ENCODE measurements around the gene OGG1. TPM values are rescaled to one million over a fixed set of nuclear protein-coding genes. Genes with fewer than 3 reads are reported as not detected.

OGG1 gene
- polyA plus RNA-seq, 3 donors: 8.6 to 24.4 (median 13.9) TPM

- no peak overlapping the region for H3K27ac ChIP-seq (ENCODE audit: low read depth, low read length)
- 49 to 78% (median 63%) methylated on average over 6 of the region's 6 CpGs for WGBS, 3 donors
Observed at GRCh38 chr3:9779075-9779593, 29.4 kb downstream of the OGG1 start.

- 46 to 73% (median 55%) methylated on average over 8 of the region's 8 CpGs for whole genome bisulfite sequencing, 3 donors
- H3K27ac ChIP-seq (ENCODE audit: low read depth, low read length): no peak overlapping the region
Observed at GRCh38 chr3:9779721-9780457, 30.1 kb downstream of the OGG1 start.

- H3K27ac ChIP-seq (ENCODE audit: low read depth, low read length): no peak overlapping the region
- 55 to 84% (median 66%) methylated on average over 10 of the region's 10 CpGs for WGBS, 3 donors
Observed at GRCh38 chr3:9780458-9780812, 30.7 kb downstream of the OGG1 start.

- 93 to 99% (median 94%) methylated on average over 4 of the region's 4 CpGs for WGBS, 3 donors
- no peak overlapping the region for H3K27ac ChIP-seq (ENCODE audit: low read depth, low read length)
Observed at GRCh38 chr3:9780910-9781309, 31.2 kb downstream of the OGG1 start.

- WGBS, 3 donors: 44 to 71% (median 45%) methylated on average over 1 of the region's 1 CpG
- no peak overlapping the region for H3K27ac ChIP-seq (ENCODE audit: low read depth, low read length)
Observed at GRCh38 chr3:9781551-9781950, 31.8 kb downstream of the OGG1 start.

- 67 to 76% (median 69%) methylated on average over 3 of the region's 3 CpGs for WGBS, 3 donors
Observed at GRCh38 chr3:9781978-9782603, 32.3 kb downstream of the OGG1 start.

GRCh38 chr3:9782770-9783169 is 33.0 kb downstream of the OGG1 start:
- WGBS, 3 donors: 39 to 67% (median 48%) methylated on average over 3 of the region's 3 CpGs
- no peak overlapping the region for H3K27ac ChIP-seq (ENCODE audit: low read depth, low read length)

More at GRCh38 chr3:9781978-9782603, 32.3 kb downstream of the OGG1 start:
- no peak overlapping the region for H3K27ac ChIP-seq (ENCODE audit: low read depth, low read length)

- WGBS, 3 donors: 91 to 95% (median 92%) methylated on average over 14 of the region's 14 CpGs
- H3K27ac ChIP-seq (ENCODE audit: low read depth, low read length): no peak overlapping the region
Observed at GRCh38 chr3:9783954-9784353, 34.2 kb downstream of the OGG1 start.

- H3K27ac ChIP-seq (ENCODE audit: low read depth, low read length): no peak overlapping the region
- 90 to 93% (median 91%) methylated on average over 4 of the region's 4 CpGs for WGBS, 3 donors
Observed at GRCh38 chr3:9784965-9785364, 35.2 kb downstream of the OGG1 start.

GRCh38 chr3:9785602-9786001 is 35.9 kb downstream of the OGG1 start:
- WGBS, 3 donors: 74 to 82% (median 75%) methylated on average over 7 of the region's 7 CpGs
- no peak overlapping the region for H3K27ac ChIP-seq (ENCODE audit: low read depth, low read length)

- 87 to 95% (median 93%) methylated on average over 7 of the region's 7 CpGs for WGBS, 3 donors
- H3K27ac ChIP-seq (ENCODE audit: low read depth, low read length): no peak overlapping the region
Observed at GRCh38 chr3:9786209-9786739, 36.5 kb downstream of the OGG1 start.

- H3K27ac ChIP-seq (ENCODE audit: low read depth, low read length): no peak overlapping the region
- WGBS, 3 donors: 88 to 92% (median 91%) methylated on average over 12 to 13 of the region's 13 CpGs
Observed at GRCh38 chr3:9786825-9787669, 37.3 kb downstream of the OGG1 start.

GRCh38 chr3:9787714-9788113 is 38.0 kb downstream of the OGG1 start:
- 87 to 91% (median 87%) methylated on average over 6 of the region's 6 CpGs for WGBS, 3 donors
- no peak overlapping the region for H3K27ac ChIP-seq (ENCODE audit: low read depth, low read length)

- WGBS, 3 donors: 84 to 92% (median 89%) methylated on average over 11 of the region's 11 CpGs
- H3K27ac ChIP-seq (ENCODE audit: low read depth, low read length): no peak overlapping the region
Observed at GRCh38 chr3:9791127-9791526, 41.4 kb downstream of the OGG1 start.

- WGBS, 3 donors: 15 to 16% (median 15%) methylated on average over 14 of the region's 14 CpGs
- peak overlapping the region; percentile 62 for H3K27ac ChIP-seq (ENCODE audit: low read depth, low read length)
Observed at GRCh38 chr3:9791790-9792404, 42.1 kb downstream of the OGG1 start.

- 0 to 1% (median 0%) methylated on average over 65 of the region's 65 CpGs for WGBS, 3 donors
- peak within 1 kb of the TSS; percentile 91 for H3K27ac ChIP-seq (ENCODE audit: low read depth, low read length)
Observed at GRCh38 chr3:9792405-9793160, 42.8 kb downstream of the OGG1 start, which contains the start of the genes ARPC4 and TADA3. ARPC4 (plus strand) TSS chr3:9793082; CDS start chr3:9793122, 40 bp downstream. TADA3 (minus strand) TSS chr3:9792473; CDS start chr3:9791466, 1,007 bp downstream.

- peak overlapping the region; percentile 91 for H3K27ac ChIP-seq (ENCODE audit: low read depth, low read length)
- 1% methylated on average over 21 to 23 of the region's 23 CpGs for WGBS, 3 donors
Observed at GRCh38 chr3:9793161-9793781, 43.5 kb downstream of the OGG1 start.

Data from adipose tissue (tissue), 3 donors.